ENCODE data around the gene MYPOP. TPM values are rescaled to one million over a fixed set of nuclear protein-coding genes. Genes with fewer than 3 reads are reported as not detected.
"Not testable (repeated sequence)": the region's sequence is repeated elsewhere in the genome, so short reads cannot be mapped to it uniquely, and the experiment has no call there.

Gene MYPOP
- total RNA-seq, 1 donor from 2014 or later = 10.2 TPM

DNA sequence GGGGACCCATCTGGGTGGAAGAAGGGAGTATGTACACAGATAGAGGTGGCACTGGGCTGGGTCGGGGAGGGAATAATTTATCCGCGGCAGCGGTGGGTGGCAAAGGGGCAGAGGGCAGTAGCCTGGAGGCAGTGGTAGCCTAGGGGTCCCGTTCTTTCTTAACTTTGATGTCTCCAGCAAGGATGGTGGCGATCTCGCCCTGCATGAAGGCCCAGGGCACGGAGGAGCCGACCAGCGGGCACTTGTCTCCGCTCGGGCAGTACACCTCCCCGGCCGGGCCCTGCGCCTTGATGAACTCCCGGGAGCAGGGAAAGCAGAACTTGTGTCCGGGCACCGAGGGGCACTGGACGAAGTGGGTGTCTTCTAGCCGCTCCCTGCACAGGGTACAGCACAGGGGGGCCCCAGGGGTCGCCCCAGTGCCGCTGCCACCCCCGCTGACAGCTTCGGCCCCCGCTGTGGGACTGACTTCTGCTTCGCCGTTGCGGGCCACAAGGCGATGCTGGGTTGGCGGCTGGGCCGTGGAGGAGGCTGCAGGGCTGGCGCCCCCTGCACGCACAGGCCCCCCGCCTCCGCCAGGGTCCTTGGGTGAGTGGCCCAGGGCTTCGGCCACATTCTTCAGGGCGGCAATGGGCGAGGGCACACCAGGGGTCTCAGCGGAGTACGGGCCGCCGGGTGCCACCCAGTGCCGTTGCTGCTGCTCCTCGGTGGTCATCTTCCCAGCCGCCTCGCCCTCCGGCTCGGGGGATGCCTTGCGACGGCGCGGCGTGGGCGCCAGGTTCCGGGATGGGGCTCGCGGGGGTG, 18.3 kb downstream of the MYPOP start:
- no peak for DNase-seq (ENCODE audit: low spot score)

DNA sequence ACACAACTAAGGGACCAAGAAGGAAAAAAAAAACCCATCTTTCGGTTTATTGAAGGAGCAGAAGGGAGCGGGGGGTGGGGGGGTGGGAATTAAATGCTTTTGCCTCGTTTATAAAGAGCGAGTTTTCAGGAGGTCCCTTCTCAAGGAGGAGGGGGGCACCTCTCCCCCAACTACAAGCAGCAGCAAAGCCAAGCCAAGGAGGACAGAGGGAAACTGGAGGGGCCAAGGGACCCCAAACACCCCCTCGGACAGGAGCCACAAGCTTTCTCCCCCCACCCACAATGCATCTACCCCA, 18.9 kb downstream of the MYPOP start:
- DNase-seq (ENCODE audit: low spot score) = no peak

DNA sequence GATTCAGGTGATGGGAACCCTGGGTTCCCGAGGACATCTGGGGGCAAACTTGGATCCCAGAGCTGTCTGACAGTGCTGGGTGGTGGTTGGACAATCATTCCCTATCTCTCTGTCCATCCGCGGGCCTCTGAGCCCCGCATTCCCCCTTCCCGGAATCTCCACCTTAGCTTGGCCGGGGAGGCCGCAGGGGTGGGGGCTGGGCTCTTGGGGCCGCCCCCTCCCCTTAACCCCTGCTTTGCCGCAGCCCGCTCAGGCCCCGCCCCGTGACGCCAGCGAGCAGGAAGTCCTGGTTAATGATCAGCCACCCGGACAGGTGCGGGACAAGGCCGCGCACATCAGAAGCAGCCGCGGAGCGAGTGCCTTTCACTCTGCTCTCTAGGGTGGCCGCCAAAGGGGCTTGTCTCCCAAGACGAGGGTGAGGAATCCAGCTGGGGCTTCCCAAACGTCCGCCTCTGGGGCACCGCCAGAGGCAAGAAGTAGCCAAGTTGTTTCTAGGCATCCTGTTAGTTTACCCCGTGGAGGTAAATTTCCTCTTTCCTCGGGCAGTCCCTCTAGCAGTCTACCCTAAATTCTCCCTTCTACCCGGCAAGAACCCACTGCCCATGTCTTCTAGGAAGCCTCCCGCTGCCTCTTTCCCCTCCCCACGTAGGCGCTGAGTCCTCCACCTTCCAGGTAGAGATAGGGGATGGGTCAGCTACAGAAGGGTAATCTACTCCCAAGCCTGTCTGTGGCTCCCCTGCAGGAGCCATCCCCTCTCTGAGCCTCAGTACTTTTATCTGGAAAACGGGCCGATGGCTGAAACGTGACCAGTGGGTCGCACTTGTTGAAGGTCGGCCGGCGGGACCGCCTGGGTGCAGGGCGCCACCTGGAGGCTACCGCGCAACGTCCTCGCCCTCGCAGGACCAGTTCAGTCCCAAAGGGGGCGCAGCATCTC, 19.5 kb downstream of the MYPOP start:
- no peak for DNase-seq (ENCODE audit: low spot score)

DNA sequence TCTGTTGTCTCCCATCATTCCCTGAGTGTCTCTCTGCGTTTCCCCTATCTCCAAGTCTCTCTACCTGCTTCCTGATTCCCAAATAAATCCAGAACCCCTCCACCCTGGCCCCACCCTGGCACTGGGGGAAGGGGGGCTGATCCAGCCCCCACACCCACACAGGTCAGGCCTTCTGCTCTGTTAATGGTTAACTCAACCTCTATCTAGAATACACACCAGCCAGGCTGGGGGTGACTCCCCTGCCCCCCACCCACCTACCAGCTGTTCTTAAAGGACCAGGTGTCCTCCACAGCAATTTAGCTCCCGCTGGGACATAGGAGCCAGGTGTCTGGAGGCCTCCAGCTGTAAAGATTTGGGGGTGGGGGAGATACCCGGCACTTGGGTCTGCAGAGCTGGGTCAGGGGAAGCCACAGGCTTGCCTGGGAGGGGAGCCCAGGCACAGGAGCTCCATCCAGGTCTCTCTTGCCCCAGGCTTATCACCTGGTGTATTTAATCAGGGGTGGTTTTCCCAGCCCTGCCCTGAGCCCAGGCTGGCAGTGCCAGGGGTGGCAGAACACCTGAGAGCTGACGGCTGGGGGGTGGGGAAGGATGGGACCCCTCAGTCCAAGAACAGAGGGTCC, 20.4 kb downstream of the MYPOP start:
- no peak for DNase-seq (ENCODE audit: low spot score)

DNA sequence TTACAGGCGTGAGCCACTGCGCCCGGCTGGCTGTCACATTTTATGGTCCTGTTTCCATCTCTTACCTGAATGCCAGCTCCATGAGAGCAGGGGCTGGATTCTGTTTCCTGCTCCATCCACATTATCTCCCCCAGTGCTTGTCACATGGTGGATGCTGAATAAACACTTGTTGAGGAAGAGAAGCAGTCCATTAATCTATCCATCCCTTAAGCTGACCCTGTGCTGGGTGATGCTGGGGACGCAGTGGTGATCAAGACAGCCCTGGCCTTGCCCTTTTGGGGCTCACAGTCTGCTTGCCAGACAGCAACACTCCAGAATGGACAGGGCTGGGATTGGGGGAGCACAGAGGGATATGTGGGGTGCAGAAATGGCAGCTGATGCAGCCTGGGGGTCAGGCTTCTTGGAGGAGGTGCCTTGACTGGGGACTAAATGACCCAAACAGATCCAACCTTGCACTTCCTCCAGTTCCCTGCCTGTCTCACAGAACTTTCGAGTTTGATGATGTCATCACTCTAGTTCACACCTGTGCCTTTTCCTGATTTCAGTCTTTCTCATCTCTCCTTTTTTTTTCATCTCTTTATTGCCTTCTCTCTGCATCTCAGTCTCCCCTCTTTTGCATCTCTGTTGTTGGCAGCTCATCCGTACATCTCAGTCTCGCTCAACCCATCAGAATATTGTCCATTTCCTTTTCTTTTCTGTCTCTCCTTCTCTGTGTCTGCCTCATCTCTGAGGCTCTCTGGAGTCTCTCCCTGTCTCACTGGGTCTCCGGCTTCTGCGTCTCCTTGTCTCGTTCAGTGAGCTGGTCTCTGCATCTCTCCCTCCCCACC, 21.1 kb downstream of the MYPOP start:
- no peak for DNase-seq (ENCODE audit: low spot score)

DNA sequence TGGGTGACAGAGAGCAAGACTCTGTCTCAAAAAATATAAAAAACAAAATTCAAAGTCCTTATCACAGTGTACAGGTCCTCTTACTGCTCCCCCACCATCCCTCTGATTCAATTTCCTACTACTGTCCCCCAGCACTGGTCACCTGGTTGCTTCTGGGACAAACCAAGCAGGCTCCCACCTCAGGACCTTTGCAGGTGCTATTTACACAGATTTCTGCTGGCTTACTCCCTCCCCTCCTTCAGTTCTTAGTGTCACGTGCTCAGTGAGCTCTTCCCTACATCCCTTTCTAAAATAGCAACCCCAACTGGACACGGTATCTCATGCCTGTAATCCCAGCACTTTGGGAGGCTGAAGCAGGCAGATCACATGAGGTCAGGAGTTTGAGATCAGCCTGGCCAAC, 22.4 kb downstream of the MYPOP start:
- no peak for DNase-seq (ENCODE audit: low spot score)

DNA sequence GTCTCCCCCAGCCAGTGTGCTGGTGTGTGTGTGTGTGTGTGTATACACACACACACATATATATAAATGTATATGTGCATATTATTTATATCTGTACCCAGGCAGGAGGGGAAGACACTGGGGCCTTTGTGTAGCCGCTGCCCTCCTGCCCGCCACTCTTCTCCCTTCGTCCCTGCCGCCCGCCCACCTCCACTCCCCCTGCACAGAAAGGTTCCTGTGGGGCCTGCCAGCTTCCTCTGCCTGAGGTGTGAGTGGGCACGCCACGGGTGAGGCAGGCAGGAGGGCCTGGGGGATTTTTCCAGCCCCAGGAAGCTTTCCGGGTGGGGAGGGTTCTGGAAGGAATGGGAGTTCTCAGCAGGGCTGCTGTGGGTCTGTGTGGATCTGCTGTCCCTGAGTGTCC, 23.4 kb downstream of the MYPOP start:
- no peak for DNase-seq (ENCODE audit: low spot score)

DNA sequence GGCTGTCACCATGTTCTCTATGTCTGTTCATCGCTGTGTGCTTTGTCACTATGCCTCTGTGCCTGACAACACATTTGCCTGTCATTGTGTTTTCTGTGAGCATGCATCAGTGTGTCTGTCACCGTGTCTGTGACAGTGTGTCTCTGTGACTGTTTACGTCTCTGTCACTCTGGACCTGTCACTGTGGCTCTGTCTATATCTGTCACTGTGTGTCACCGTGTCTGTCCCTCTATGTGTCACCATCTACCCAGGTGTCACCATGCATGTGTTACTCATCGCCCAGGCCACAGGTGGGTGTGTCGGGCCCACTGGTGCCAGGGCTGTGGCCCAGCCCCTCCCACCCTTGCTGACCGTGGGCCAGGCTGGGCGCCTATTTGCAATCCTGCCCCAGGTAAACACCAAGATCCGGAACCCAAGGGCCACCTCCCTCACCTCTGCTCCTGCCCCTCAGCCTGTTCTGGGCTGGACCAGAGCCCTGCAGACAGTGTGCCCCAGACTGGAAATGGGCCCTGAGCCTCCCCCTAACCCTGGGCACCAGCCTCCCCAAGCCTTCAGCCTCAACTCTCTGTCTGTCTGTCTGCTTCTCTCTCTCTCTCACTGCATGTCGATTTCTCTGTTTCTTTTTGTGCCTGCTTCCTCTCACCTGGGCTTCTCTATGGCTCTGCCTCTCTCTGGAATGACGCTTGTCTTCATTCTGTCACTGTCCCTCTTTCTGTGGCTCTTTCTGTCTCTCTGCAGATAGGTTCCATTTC, 24.2 kb downstream of the MYPOP start:
- DNase-seq (ENCODE audit: low spot score) = no peak

DNA sequence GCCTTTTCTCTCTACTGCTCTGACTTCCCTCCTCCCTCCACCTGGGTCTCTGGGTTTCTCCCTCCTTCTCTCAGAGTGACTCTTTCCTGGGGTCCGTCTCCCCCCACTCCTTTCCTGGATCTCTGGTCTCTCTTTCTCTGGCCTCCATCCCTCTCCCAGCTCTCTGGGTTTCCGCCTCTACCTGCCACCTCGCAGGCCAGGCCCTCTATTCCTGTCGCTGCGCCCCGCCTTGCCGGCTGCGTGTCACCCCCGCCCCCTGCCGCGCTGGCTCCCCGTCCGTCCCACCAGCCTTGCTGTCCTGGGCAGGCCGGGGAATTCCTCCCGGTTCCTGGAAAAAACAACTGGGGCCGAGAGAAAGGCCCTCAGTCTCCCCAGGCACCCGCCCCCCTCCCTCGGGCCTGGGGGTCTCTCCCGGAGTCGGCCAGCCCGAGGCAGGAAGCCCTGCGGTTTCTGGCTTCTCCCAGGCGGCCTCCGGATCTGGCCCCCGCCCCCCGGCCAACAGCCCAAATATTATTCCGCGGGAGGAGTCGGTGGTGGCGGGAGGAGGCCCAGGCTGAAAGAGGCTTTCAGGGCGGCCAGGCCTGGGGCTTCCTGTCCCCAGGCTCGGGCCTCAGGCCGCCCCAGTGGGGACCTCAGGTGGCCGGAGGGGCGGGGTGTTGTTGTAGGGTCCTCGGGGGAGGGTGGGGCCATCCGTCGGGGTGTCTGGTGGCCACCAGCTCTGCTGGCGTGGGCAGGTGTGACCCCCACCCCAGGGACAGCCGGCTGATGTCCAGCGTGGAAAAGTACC, 25.8 kb downstream of the MYPOP start:
- DNase-seq (ENCODE audit: low spot score) = no peak

DNA sequence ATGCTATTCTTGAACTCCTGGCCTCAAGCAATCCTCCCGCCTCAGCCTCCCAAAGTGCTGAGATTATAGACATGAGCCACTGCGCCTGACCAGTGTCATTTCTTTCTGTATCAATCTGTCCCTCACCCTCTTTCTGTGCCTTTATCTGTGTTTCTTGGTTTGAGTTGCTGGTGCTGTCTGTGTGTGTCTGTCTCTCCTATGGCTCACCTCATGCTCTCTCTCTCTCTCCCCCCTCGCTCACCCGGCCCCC, 26.3 kb downstream of the MYPOP start:
- no peak for DNase-seq (ENCODE audit: low spot score)

DNA sequence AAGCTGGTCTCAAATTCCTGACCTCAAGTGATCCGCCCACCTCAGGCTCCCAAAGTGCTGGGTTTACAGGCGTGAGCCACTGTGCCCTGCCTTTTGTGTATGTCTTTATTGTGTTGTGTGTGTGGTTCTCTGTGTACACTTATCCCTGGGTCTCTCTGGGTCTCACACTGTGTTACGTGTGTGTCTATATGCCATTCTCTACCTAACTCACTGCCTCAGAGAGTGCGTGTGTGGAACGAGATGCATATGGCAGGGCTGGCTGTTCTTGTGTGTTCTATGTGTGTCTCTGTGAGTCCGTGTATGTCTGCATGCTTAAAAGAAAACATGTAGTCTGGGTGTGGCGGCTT, 27.8 kb downstream of the MYPOP start:
- no peak for DNase-seq (ENCODE audit: low spot score)

DNA sequence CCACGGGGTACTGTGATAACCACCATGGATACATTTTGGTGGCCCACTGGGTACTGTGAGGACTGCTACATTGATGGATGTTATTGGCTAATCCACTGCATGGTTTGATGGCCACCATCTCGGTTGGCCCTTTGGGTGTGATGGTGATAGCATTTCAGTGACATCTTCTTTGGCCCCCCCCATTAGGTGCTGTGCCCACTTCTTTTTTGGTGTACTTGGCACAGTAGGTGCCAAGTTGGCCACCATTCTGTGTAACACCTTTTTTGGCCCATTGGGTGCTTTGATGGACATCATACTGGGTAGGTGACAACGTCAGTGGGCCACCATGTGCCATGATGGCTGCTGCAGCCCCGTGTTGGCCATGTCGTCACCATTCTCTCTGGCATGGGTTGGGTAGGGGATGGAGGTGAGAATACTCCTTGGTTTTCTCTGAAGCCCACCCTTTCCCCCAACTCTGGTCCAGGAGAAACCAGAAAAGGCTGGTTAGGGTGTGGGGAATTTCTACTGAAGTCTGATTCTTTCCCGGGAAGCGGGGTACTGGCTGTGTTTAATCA, 29.1 kb downstream of the MYPOP start:
- no peak for DNase-seq (ENCODE audit: low spot score)

DNA sequence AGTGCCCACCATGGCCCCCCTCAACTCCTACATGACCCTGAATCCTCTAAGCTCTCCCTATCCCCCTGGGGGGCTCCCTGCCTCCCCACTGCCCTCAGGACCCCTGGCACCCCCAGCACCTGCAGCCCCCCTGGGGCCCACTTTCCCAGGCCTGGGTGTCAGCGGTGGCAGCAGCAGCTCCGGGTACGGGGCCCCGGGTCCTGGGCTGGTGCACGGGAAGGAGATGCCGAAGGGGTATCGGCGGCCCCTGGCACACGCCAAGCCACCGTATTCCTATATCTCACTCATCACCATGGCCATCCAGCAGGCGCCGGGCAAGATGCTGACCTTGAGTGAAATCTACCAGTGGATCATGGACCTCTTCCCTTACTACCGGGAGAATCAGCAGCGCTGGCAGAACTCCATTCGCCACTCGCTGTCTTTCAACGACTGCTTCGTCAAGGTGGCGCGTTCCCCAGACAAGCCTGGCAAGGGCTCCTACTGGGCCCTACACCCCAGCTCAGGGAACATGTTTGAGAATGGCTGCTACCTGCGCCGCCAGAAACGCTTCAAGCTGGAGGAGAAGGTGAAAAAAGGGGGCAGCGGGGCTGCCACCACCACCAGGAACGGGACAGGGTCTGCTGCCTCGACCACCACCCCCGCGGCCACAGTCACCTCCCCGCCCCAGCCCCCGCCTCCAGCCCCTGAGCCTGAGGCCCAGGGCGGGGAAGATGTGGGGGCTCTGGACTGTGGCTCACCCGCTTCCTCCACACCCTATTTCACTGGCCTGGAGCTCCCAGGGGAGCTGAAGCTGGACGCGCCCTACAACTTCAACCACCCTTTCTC, 30.1 kb downstream of the MYPOP start:
- DNase-seq (ENCODE audit: low spot score) = no peak

DNA sequence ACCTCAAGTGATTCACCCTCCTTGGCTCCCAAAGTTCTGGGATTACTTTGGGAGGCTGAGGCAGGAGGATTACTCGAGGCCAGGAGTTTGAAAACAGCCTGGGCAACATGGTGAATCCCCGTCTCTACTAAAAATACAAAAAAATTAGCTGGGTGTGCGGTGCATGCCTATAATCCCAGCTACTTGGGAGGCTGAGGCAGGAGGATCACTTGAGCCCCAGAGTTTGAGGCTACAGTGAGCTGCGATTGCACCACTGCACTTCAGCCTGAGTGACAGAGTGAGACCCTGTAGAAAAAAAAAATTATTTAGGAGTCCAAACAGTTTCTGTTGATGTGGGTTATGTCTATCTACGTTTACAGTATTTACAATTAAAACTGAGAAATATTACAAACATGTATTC, 31.6 kb downstream of the MYPOP start:
- DNase-seq (ENCODE audit: low spot score) = no peak

DNA sequence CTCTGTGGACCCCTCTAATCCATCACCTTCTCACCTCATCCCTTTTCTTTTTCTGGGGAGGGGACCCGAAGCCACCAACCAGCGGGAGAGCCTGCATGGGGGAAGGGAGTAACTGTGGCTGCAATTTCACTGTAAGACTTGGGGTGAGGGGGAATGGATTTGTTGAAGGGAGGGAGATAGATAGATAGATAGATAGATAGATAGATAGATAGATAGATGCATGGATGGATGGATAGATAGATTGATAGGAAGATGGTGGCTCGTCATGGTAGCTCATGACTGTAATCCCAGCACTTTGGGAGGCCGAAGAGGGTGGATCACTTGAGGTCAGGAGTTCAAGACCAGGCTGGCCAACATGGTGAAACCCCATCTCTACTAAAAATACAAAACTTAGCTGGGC, 35.2 kb downstream of the MYPOP start:
- DNase-seq (ENCODE audit: low spot score) = not testable (repeated sequence)

DNA sequence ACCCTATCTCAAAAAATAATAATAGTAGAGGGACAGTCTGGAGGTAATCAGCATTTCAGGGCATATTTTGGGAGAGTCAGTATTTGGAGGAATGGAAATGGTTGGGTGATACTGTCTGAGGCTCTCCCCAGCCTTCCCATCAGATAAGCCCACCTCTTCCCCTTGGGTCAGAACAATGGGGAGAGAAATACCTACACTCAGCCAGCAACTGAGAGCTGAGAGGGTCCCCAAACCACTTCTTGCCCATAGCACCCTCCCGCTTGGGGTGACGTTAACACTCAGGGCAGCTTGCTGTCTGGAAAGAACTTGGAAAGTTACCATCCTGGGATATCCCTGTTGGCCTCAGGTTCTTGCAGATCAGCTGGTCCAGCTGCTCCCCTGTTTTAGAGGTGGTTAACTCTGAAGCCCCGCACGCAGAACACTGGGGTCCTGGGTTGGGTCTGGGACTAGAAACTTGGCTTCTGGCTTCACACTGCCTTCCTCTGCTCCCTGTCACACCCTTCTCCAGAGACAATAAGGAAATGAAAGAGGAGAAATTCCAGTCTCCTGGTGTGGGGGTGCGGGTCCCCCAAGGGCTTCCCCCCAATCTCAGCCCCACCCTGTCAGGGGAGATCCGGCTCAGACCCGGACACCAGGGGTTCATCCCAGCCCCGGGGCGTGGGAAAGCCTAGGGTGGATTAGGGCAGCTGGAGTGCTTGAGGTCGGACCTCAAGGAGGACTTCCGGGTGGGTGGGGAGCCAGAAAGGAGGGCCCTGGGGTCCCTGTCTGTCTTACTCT, 35.8 kb downstream of the MYPOP start:
- DNase-seq (ENCODE audit: low spot score) = no peak

DNA sequence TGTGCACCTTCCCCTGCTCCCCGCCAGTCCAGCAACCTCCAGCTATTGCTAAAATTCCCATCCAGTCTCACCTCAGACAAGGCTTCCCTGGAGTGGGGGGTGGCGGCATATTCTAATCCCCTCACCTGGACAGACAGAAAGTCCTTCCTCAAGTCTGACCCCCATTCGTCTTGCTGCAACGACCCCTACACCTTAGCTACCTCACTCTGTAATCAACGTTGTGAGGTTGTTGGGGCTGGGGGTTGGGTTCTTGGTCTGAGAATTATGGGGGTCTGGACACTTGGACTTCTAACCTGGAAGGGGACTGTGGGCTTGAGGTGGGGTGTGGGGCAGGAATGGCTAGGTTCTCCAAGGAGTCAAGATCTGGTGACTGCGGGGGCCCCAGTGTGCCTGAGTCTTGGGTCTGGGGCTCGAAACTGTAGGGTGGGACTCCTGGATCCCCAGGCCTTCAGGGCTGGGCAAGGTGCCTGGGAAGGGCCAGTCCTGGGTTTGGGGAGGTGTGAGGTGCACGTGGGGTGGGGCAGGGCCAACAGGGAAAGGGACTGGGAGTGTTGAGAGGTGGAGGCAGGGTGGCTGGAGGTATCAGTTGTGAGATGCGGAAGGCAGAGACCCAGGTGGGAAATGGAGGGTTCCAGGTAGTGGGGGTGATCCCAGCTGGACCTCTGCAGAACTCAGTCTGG, 37.0 kb downstream of the MYPOP start:
- no peak for DNase-seq (ENCODE audit: low spot score)
